Trophoblast cell (in vitro differentiated cells and primary cell): ENCODE measurements around the gene ALOX15.
"Not testable (repeated sequence)": the region's sequence is repeated elsewhere in the genome, so short reads cannot be mapped to it uniquely, and the experiment has no call there.

Experiments used
- DNase-seq, 2 donors: peaks; one replicate each; pipeline ENCODE4 v3.0.0-alpha.2; 2016
- H2AFZ ChIP-seq: 2 replicates; pipeline ENCODE4 v1.6.1; 2013; ENCODE audit warnings: low read length, moderate library complexity, mild to moderate bottlenecking; ENCODE audit not compliant: insufficient read depth, poor library complexity
- H2AK5ac ChIP-seq: 2 replicates; pipeline ENCODE4 v1.6.1; 2013; ENCODE audit warnings: mild to moderate bottlenecking, low read length
- H2BK120ac ChIP-seq: 2 replicates; pipeline ENCODE4 v1.6.1; 2013; ENCODE audit warnings: low read length, mild to moderate bottlenecking, moderate library complexity; ENCODE audit not compliant: insufficient read depth, poor library complexity
- H2BK12ac ChIP-seq: 2 replicates; pipeline ENCODE4 v1.6.1; 2013; ENCODE audit warnings: mild to moderate bottlenecking, low read length, moderate library complexity
- H2BK5ac ChIP-seq: 2 replicates; pipeline ENCODE4 v1.6.1; 2013; ENCODE audit warnings: low read length, low read depth, moderate library complexity, mild to moderate bottlenecking; ENCODE audit not compliant: poor library complexity
- H3K14ac ChIP-seq: 2 replicates; pipeline ENCODE4 v1.6.1; 2013; ENCODE audit warnings: mild to moderate bottlenecking, low read length
- H3K18ac ChIP-seq: 2 replicates; pipeline ENCODE4 v1.6.1; 2013; ENCODE audit warnings: mild to moderate bottlenecking, low read length
- H3K23ac ChIP-seq: 2 replicates; pipeline ENCODE4 v1.6.1; 2013; ENCODE audit warnings: low read length
- H3K27ac ChIP-seq: 2 replicates; pipeline ENCODE4 v1.5.1; 2013; ENCODE audit warnings: low read depth, mild to moderate bottlenecking, inconsistent platforms, low read length, moderate library complexity
- H3K27me3 ChIP-seq: 2 replicates; pipeline ENCODE4 v1.6.1; 2013; ENCODE audit warnings: inconsistent platforms, mild to moderate bottlenecking, low read length, moderate library complexity; ENCODE audit not compliant: insufficient read depth
- H3K36me3 ChIP-seq, 2 experiments: 1 replicate in 1 of 2; 2 replicates in 1 of 2; pipeline ENCODE4 v1.6.1; 2013; ENCODE audit warnings: low read length in 2 of 2, mild to moderate bottlenecking in 2 of 2, moderate library complexity in 1 of 2; ENCODE audit not compliant: insufficient read depth in 2 of 2, control insufficient read depth in 1 of 2
- H3K4ac ChIP-seq: 2 replicates; pipeline ENCODE4 v1.6.1; 2013; ENCODE audit warnings: low read depth, mild to moderate bottlenecking, low read length, moderate library complexity
- H3K4me1 ChIP-seq, 2 experiments: 1 replicate in 1 of 2; 2 replicates in 1 of 2; pipeline ENCODE4 v1.6.1; 2013; ENCODE audit warnings: low read length in 2 of 2, mild to moderate bottlenecking in 2 of 2, moderate library complexity in 1 of 2; ENCODE audit not compliant: insufficient read depth in 2 of 2, control insufficient read depth in 1 of 2
- H3K4me2 ChIP-seq: 2 replicates; pipeline ENCODE4 v1.6.1; 2013; ENCODE audit warnings: inconsistent platforms, mild to moderate bottlenecking, low read length, moderate library complexity
- H3K4me3 ChIP-seq: 2 replicates; pipeline ENCODE4 v1.5.1; 2013; ENCODE audit warnings: mild to moderate bottlenecking, low read depth, low read length, inconsistent platforms
- H3K79me1 ChIP-seq: one replicate; pipeline ENCODE4 v1.6.1; 2013; ENCODE audit warnings: low read length
- H3K79me2 ChIP-seq: 2 replicates; pipeline ENCODE4 v1.6.1; 2013; ENCODE audit warnings: low read length, mild to moderate bottlenecking; ENCODE audit not compliant: control insufficient read depth, insufficient read depth, poor library complexity
- H3K9ac ChIP-seq: 2 replicates; pipeline ENCODE4 v1.6.1; 2013; ENCODE audit warnings: mild to moderate bottlenecking, low read length
- H3K9me3 ChIP-seq: 2 replicates; pipeline ENCODE4 v1.6.1; 2013; ENCODE audit warnings: low read depth, mild to moderate bottlenecking, control low read depth, inconsistent platforms, low read length; ENCODE audit not compliant: insufficient read depth
- H4K12ac ChIP-seq: 2 replicates; pipeline ENCODE4 v1.6.1; 2013; ENCODE audit warnings: low read depth, mild to moderate bottlenecking, low read length, moderate library complexity
- H4K8ac ChIP-seq: 2 replicates; pipeline ENCODE4 v1.6.1; 2013; ENCODE audit warnings: low read depth, mild to moderate bottlenecking, low read length, moderate library complexity
- H4K91ac ChIP-seq: one replicate; pipeline ENCODE4 v1.6.1; 2013; ENCODE audit warnings: low read depth, mild to moderate bottlenecking, low read length, moderate library complexity
- whole genome bisulfite sequencing: extraction: QIAGEN DNeasy Blood & Tissue Kit; methylation state at CpG from one replicate; pipeline ENCODE4 v1.1.7; 2013; ENCODE audit warnings: missing lambda C conversion rate; ENCODE audit not compliant: insufficient read length, insufficient coverage; ENCODE audit errors: extremely low coverage; 5-methylcytosine and 5-hydroxymethylcytosine counted together

The ALOX15 gene

GRCh38 chr17:4626734-4627256, 14.7 kb downstream of the ALOX15 start:
- no peak overlapping the region for H3K4me3 ChIP-seq
- peaks cover 4% of the 10 kb centered on the region in 2 experiments for H3K4me1 ChIP-seq
- no peaks in the 10 kb centered on the region for H3K79me2 ChIP-seq
- H2BK5ac ChIP-seq, result no peak overlapping the region
- no peak overlapping the region for H4K12ac ChIP-seq
- no peaks in the 10 kb centered on the region for H3K36me3 ChIP-seq
- no peak overlapping the region for H4K91ac ChIP-seq
- H2BK120ac ChIP-seq, result no peak overlapping the region
- no peak overlapping the region for H3K4me2 ChIP-seq
- no peak overlapping the region for H3K23ac ChIP-seq
- H4K8ac ChIP-seq, result no peak overlapping the region
- no peak for DNase-seq
- peaks cover 3% of the 10 kb centered on the region for H3K9me3 ChIP-seq
- peak overlapping the region; percentile 91 for H2AK5ac ChIP-seq
- H3K79me1 ChIP-seq, result peaks cover 6% of the 10 kb centered on the region
- H2AFZ ChIP-seq, result no peak overlapping the region
- no peak overlapping the region for H3K27ac ChIP-seq
- H3K18ac ChIP-seq, result no peak overlapping the region
- no peak overlapping the region for H3K4ac ChIP-seq
- H3K27me3 ChIP-seq, result no peaks in the 10 kb centered on the region
- no peak overlapping the region for H3K9ac ChIP-seq
- no peak overlapping the region for H3K14ac ChIP-seq
- WGBS, result 100% methylated on average over 1 of the region's 4 CpGs
- peak overlapping the region; percentile 17 for H2BK12ac ChIP-seq

DNA sequence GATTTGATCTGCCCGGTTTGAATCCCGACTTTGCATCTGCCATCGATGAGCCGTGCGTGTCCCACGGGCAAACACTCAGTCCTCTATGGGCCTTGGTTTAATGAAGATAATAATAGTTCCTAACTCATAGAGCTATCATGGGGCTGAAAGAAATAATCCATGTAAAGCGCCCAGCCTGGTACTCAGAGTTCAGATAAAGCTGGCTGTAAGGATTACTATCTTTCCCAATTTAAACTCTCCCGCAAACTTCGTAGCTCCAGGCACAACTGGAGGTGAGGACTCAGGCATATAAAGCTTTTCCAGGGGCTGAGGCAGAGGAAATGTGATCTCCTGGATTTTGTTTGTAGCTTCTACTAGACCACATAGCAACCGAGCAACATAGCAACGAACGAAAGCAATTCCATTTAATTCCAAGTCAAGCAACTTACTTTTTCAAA, 16.3 kb downstream of the ALOX15 start:
- Histone ChIP-seq H3K14ac (no peak overlapping the region), H4K91ac (no peak overlapping the region), H2BK120ac (peak overlapping the region; percentile 73), H3K27me3 (no peaks in the 10 kb centered on the region), H3K9me3 (peaks cover 6% of the 10 kb centered on the region), H3K18ac (no peak overlapping the region), H2AFZ (no peak overlapping the region), H3K9ac (no peak overlapping the region), H3K79me1 (peaks cover 6% of the 10 kb centered on the region), H2BK5ac (peak overlapping the region; percentile 14), H3K36me3 (no peaks in the 10 kb centered on the region), H3K23ac (no peak overlapping the region), H2AK5ac (no peak overlapping the region), H3K4me3 (no peak overlapping the region), H3K4me2 (no peak overlapping the region), H3K27ac (no peak overlapping the region), H4K8ac (no peak overlapping the region), H3K79me2 (no peaks in the 10 kb centered on the region), H2BK12ac (peak overlapping the region; percentile 83), H3K4ac (no peak overlapping the region), H3K4me1 (peaks cover 4% of the 10 kb centered on the region in 2 experiments), H4K12ac (no peak overlapping the region)
- DNase-seq, result peak in 1 of 2 donors; percentile 27
- WGBS, result no CpG with 5 or more reads among the region's 12 CpGs

GRCh38 chr17:4624451-4624911, 17.0 kb downstream of the ALOX15 start:
- H3K9me3 ChIP-seq, H3K4me3 ChIP-seq, H2BK12ac ChIP-seq, H3K4me2 ChIP-seq, H3K4me1 ChIP-seq, H2AFZ ChIP-seq, H3K9ac ChIP-seq, H3K79me1 ChIP-seq, H4K91ac ChIP-seq, H4K8ac ChIP-seq, H3K14ac ChIP-seq, H3K23ac ChIP-seq, H2BK120ac ChIP-seq, H3K36me3 ChIP-seq, H3K18ac ChIP-seq, H3K27ac ChIP-seq, H4K12ac ChIP-seq, H3K4ac ChIP-seq, H3K79me2 ChIP-seq, H2AK5ac ChIP-seq, H3K27me3 ChIP-seq, DNase-seq, H2BK5ac ChIP-seq: not testable (repeated sequence)
- no CpG with 5 or more reads among the region's 3 CpGs for WGBS

- H4K8ac ChIP-seq, result no peak overlapping the region
- peaks cover 4 to 5% of the 10 kb centered on the region in 2 experiments for H3K4me1 ChIP-seq
- no peak overlapping the region for H3K27ac ChIP-seq
- no peak overlapping the region for H2BK12ac ChIP-seq
- no peak overlapping the region for H3K9ac ChIP-seq
- H2AFZ ChIP-seq, result no peak overlapping the region
- no peak overlapping the region for H3K18ac ChIP-seq
- no peak overlapping the region for H3K23ac ChIP-seq
- WGBS, result no CpG with 5 or more reads among the region's 2 CpGs
- no peak for DNase-seq
- no peak overlapping the region for H4K12ac ChIP-seq
- peaks cover 6% of the 10 kb centered on the region for H3K79me1 ChIP-seq
- H2BK120ac ChIP-seq, result no peak overlapping the region
- H3K79me2 ChIP-seq, result no peaks in the 10 kb centered on the region
- peaks cover 6% of the 10 kb centered on the region for H3K9me3 ChIP-seq
- no peak overlapping the region for H3K14ac ChIP-seq
- H2AK5ac ChIP-seq, result no peak overlapping the region
- no peak overlapping the region for H3K4me3 ChIP-seq
- H3K4ac ChIP-seq, result no peak overlapping the region
- no peak overlapping the region for H3K4me2 ChIP-seq
- H3K36me3 ChIP-seq, result no peaks in the 10 kb centered on the region
- H2BK5ac ChIP-seq, result no peak overlapping the region
- H4K91ac ChIP-seq, result no peak overlapping the region
- H3K27me3 ChIP-seq, result no peaks in the 10 kb centered on the region
These were observed 18.2 kb downstream of the ALOX15 start for GRCh38 chr17:4623249-4623648.
